Pancreas (tissue), 10 donors: ENCODE data around the gene C19orf25. TPM values are rescaled to one million over a fixed set of nuclear protein-coding genes. Genes with fewer than 3 reads are reported as not detected.

Source experiments
- ATAC-seq, 4 donors: fragments of 200-7000 bp; cut with Tn5 transposase; one replicate each; pipeline versions ENCODE4 v1.8.0 to v1.9.1; 2020; ENCODE audit warnings: mild to moderate bottlenecking in 4 of 4, moderate library complexity in 4 of 4
- DNase-seq, 6 donors: peaks; one replicate each; pipeline ENCODE4 v3.0.0-alpha.2; 2020
- FAIRE-seq: peaks from 2 replicates; lab custom pipeline; 2012; peaks lifted over from hg19 to GRCh38; lab: Jason Lieb, UNC
- H3K27ac ChIP-seq, 4 donors: fragments of 200-600 bp; sonication (generic); 1 replicate in 3 of 4; 2 replicates in 1 of 4; pipeline versions ENCODE4 v1.5.0 to v1.8.0; 2020
- H3K27me3 ChIP-seq, 4 donors: fragments of 200-600 bp; one replicate each; pipeline ENCODE4 v1.8.0; 2021
- H3K36me3 ChIP-seq, 3 donors: fragments of 200-600 bp; sonication (generic) in 1 of 3; one replicate each; pipeline versions ENCODE4 v1.5.0 to v1.8.0; 2020 to 2021
- H3K4me1 ChIP-seq, 3 donors: fragments of 200-600 bp; one replicate each; pipeline ENCODE4 v1.8.0; 2021
- H3K4me3 ChIP-seq, 4 donors: fragments of 200-600 bp; sonication (generic) in 2 of 4; one replicate each; pipeline versions ENCODE4 v1.5.0 to v1.8.0; 2020 to 2021
- H3K9me3 ChIP-seq, 4 donors: fragments of 200-600 bp; one replicate each; pipeline ENCODE4 v1.8.0; 2021
- WGBS, 2 donors: extraction: QIAGEN DNeasy Blood & Tissue Kit; methylation state at CpG; one replicate each; pipeline ENCODE4 v1.1.7; 2013; 5-methylcytosine and 5-hydroxymethylcytosine counted together
- intact Hi-C, 3 donors: fragments of 100-400 bp; cut with DNase I; formaldehyde crosslinking; loops; one replicate each; pipeline versions ENCODE4 v1.11.1 to v1.14.2; 2022
- polyA plus RNA-seq, 2 donors: library from polyadenylated mRNA; stranded (reverse); fragments of 200-250 nt; gene quantifications; one replicate each; pipeline ENCODE4 v1.2.3, GENCODE V29; 2013
- total RNA-seq, 6 donors: library from RNA; stranded (reverse); fragmentation: NEBNext Ultra II Directional in 4 of 6; extraction: Animal tissue kit (Norgen Biotek cat#: 25700) in 4 of 6; gene quantifications; one replicate each; pipeline versions ENCODE4 v1.2.1 to v1.2.4, GENCODE V29; 2021 to 2023
- TF ChIP-seq, protein P1 (sequence below), 4 donors: fragments of 200-600 bp; sonication (generic) in 3 of 4; IDR thresholded peaks; one replicate each; pipeline versions ENCODE4 v1.5.0 to v1.8.0; 2021; ENCODE audit warnings: antibody characterized with exemption in 4 of 4
- donor health status: healthy with polysubstance abuse.
- donor health status: DM: no; HTN: no; CAD: no; lungs with moderate emphysema.
- donor health status: DM: no; HTN: no; CAD: no.
- donor health status: control.
- donor health status: control.
- donor health status: Bipolar disorder and iron deficiency.
- donor health status: DM: yes; HTN: yes; CAD: no.
- donor health status: DM: no; HTN: no; CAD: no.
- donor health status: DM: no; HTN: no; CAD: no.
- donor health status: DM: yes; HTN: yes; CAD: no.

The C19orf25 gene
- total and polyA plus RNA-seq, 8 donors = 10.7 to 39.0 (median 15.6) TPM

DNA sequence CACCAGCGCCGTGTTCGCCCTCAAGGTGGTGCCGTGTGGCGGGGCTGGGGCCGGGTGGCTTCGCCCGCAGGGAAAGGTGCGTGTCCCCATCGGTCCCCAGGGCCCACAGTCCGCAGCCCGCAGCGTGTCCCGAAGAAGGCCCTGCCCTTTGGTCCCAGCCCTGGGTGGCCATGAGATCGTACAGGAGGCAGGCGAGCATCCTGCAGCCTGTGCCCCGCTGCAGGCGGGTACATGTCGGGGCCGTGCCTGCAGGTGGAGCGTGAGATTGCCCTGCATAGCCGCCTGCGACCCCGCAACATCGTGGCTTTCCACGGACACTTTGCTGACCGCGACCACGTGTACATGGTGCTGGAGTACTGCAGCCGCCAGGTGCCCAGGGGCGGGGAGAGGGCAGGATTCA, 46.3 kb upstream of the C19orf25 start:
- no peak for FAIRE-seq
- intact Hi-C loops = no loop called here

DNA sequence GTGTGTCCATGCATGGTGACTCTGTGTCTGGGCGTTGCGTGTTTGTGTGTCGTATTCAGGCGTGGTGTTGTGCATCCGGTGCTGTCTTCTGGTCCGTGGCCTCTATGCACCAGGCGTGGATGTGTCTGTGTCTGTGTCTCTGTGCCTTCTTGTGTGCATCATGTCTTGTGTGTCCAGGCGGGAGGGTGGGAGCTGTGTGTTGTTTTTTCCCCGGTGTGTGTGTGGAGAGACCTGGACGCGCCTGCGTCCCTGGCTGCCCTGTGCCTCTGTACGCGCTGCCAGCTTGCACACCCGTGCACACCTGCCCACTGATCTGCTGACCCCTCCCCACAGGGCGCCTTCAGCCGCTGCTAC, 45.9 kb upstream of the C19orf25 start:
- TF ChIP-seq, protein P1, sequence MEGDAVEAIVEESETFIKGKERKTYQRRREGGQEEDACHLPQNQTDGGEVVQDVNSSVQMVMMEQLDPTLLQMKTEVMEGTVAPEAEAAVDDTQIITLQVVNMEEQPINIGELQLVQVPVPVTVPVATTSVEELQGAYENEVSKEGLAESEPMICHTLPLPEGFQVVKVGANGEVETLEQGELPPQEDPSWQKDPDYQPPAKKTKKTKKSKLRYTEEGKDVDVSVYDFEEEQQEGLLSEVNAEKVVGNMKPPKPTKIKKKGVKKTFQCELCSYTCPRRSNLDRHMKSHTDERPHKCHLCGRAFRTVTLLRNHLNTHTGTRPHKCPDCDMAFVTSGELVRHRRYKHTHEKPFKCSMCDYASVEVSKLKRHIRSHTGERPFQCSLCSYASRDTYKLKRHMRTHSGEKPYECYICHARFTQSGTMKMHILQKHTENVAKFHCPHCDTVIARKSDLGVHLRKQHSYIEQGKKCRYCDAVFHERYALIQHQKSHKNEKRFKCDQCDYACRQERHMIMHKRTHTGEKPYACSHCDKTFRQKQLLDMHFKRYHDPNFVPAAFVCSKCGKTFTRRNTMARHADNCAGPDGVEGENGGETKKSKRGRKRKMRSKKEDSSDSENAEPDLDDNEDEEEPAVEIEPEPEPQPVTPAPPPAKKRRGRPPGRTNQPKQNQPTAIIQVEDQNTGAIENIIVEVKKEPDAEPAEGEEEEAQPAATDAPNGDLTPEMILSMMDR (IDR thresholded peaks at IDR 0.05) = no peak
- Histone ChIP-seq H3K4me3 (no peak overlapping the region), H3K27ac (no peak overlapping the region), H3K4me1 (no peaks in the 10 kb centered on the region), H3K27me3 (peaks cover 0 to 10% (median 2%) of the 10 kb centered on the region in 4 donors), H3K36me3 (no peaks in the 10 kb centered on the region), H3K9me3 (no peaks in the 10 kb centered on the region)
- DNase-seq = no peak
- intact Hi-C loops = no loop called here
- no peak for ATAC-seq
- FAIRE-seq = no peak
- WGBS, 2 donors = 37 to 50% methylated on average over 17 of the region's 17 CpGs

More for the DNA sequence above, 46.3 kb upstream of the C19orf25 start:
- H3K36me3 ChIP-seq = no peaks in the 10 kb centered on the region
- ATAC-seq (no peak), DNase-seq (no peak)
- no peak overlapping the region for H3K27ac ChIP-seq
- no peak overlapping the region for H3K4me3 ChIP-seq
- TF ChIP-seq, protein P1 (IDR thresholded peaks at IDR 0.05) = no peak
- no peaks in the 10 kb centered on the region for H3K4me1 ChIP-seq
- H3K9me3 ChIP-seq = no peaks in the 10 kb centered on the region
- H3K27me3 ChIP-seq = peaks cover 0 to 10% (median 2%) of the 10 kb centered on the region in 4 donors
- 43 to 51% methylated on average over 31 of the region's 31 CpGs for WGBS, 2 donors

GRCh38 chr19:1524287-1524971, 45.4 kb upstream of the C19orf25 start:
- no peak for DNase-seq
- H3K4me3 ChIP-seq = peak overlapping the region in 2 of 4 donors; percentile 8 to 22

GRCh38 chr19:1523412-1524286, 44.6 kb upstream of the C19orf25 start, which contains the start of gene PLK5:
TSS of gene PLK5 (plus strand) at chr19:1524077. CDS start at chr19:1526997, 2,920 bp downstream.
- H3K27me3 ChIP-seq = peaks cover 0 to 10% (median 2%) of the 10 kb centered on the region in 4 donors
- intact Hi-C loops = no loop called here
- WGBS, 2 donors = 7 to 8% methylated on average over 70 to 92 of the region's 92 CpGs

More at GRCh38 chr19:1524287-1524971, 45.4 kb upstream of the C19orf25 start:
- Histone ChIP-seq H3K9me3 (no peaks in the 10 kb centered on the region), H3K4me1 (no peaks in the 10 kb centered on the region), H3K36me3 (no peaks in the 10 kb centered on the region), H3K27me3 (peaks cover 0 to 10% (median 2%) of the 10 kb centered on the region in 4 donors), H3K27ac (no peak overlapping the region)
- intact Hi-C loops = no loop called here
- FAIRE-seq (no peak), ATAC-seq (no peak)
- 8 to 9% methylated on average over 46 to 49 of the region's 49 CpGs for WGBS, 2 donors
- TF ChIP-seq, protein P1 (IDR thresholded peaks at IDR 0.05) = no peak

More at GRCh38 chr19:1523412-1524286, 44.6 kb upstream of the C19orf25 start, which contains the start of gene PLK5:
- DNase-seq (no peak), FAIRE-seq (no peak), ATAC-seq (peak in 2 of 4 donors; percentile 21 to 33)
- H3K27ac ChIP-seq = no peak within 1 kb of the TSS
- no peaks in the 10 kb centered on the region for H3K4me1 ChIP-seq
- no peaks in the 10 kb centered on the region for H3K9me3 ChIP-seq
- peak within 1 kb of the TSS in 2 of 4 donors; percentile 8 to 22 for H3K4me3 ChIP-seq
- TF ChIP-seq, protein P1 (IDR thresholded peaks at IDR 0.05) = no peak
- no peaks in the 10 kb centered on the region for H3K36me3 ChIP-seq
